Stimulated activated CD4-positive, alpha-beta T cell treated with anti-CD3 and anti-CD28 coated beads, Interleukin-1b, Interleukin-23, amount 100 ng/mL, for 4 hours (primary cell): Measurements from ENCODE around the gene KDM3A.

ENCODE experiments used
- DNase-seq, 2 donors: peaks; one replicate each; pipeline ENCODE4 v3.0.0-alpha.2; 2020; ENCODE audit warnings: low read depth in 2 of 2

KDM3A gene, protein sequence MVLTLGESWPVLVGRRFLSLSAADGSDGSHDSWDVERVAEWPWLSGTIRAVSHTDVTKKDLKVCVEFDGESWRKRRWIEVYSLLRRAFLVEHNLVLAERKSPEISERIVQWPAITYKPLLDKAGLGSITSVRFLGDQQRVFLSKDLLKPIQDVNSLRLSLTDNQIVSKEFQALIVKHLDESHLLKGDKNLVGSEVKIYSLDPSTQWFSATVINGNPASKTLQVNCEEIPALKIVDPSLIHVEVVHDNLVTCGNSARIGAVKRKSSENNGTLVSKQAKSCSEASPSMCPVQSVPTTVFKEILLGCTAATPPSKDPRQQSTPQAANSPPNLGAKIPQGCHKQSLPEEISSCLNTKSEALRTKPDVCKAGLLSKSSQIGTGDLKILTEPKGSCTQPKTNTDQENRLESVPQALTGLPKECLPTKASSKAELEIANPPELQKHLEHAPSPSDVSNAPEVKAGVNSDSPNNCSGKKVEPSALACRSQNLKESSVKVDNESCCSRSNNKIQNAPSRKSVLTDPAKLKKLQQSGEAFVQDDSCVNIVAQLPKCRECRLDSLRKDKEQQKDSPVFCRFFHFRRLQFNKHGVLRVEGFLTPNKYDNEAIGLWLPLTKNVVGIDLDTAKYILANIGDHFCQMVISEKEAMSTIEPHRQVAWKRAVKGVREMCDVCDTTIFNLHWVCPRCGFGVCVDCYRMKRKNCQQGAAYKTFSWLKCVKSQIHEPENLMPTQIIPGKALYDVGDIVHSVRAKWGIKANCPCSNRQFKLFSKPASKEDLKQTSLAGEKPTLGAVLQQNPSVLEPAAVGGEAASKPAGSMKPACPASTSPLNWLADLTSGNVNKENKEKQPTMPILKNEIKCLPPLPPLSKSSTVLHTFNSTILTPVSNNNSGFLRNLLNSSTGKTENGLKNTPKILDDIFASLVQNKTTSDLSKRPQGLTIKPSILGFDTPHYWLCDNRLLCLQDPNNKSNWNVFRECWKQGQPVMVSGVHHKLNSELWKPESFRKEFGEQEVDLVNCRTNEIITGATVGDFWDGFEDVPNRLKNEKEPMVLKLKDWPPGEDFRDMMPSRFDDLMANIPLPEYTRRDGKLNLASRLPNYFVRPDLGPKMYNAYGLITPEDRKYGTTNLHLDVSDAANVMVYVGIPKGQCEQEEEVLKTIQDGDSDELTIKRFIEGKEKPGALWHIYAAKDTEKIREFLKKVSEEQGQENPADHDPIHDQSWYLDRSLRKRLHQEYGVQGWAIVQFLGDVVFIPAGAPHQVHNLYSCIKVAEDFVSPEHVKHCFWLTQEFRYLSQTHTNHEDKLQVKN (N-terminal part only)

DNA sequence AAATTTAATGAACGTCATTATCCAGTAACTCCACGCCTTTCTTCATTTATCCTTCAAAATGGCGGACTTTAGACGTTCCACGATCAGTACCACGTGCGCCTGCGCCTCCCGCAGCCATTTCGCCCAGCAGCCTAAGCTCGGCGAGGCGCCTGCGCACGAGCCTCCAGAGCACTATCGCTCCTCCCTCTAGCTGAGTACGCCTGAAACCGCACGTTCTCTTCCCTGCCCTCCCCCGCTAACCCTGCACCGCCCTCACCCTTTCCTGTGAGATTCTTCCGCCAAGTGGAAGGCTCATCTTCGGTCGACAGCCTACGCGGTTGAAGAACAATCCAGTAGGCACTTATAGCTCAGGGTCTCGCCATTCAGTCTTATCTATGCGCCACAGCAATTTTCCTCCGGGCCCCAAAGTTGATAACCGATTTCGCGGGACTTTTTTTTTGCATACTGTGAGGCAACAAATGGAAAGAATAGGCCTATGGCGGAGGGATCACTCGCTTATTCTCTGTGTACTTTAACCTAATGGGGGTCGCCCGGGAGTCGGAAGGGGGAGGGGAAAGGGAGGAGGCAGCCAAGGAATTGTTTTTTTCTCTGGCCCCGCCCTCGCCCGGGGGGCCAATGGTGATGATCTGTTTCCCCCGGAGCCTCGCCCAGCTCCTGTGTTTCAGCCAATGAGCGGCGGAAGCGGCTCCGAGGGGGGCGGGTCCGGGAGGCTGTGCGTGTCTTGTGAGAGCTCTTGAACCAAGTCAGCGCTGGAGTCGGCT lies at the start of gene KDM3A:
Gene KDM3A (plus strand): TSS at position 741 of the 761 bp plus-strand sequence. CDS start 677 bp downstream, outside the sequence.
- peak; percentile 98 for DNase-seq

GRCh38 chr2:86392873-86393518 lies 48.2 kb upstream of the KDM3A start:
- no peak for DNase-seq

DNA sequence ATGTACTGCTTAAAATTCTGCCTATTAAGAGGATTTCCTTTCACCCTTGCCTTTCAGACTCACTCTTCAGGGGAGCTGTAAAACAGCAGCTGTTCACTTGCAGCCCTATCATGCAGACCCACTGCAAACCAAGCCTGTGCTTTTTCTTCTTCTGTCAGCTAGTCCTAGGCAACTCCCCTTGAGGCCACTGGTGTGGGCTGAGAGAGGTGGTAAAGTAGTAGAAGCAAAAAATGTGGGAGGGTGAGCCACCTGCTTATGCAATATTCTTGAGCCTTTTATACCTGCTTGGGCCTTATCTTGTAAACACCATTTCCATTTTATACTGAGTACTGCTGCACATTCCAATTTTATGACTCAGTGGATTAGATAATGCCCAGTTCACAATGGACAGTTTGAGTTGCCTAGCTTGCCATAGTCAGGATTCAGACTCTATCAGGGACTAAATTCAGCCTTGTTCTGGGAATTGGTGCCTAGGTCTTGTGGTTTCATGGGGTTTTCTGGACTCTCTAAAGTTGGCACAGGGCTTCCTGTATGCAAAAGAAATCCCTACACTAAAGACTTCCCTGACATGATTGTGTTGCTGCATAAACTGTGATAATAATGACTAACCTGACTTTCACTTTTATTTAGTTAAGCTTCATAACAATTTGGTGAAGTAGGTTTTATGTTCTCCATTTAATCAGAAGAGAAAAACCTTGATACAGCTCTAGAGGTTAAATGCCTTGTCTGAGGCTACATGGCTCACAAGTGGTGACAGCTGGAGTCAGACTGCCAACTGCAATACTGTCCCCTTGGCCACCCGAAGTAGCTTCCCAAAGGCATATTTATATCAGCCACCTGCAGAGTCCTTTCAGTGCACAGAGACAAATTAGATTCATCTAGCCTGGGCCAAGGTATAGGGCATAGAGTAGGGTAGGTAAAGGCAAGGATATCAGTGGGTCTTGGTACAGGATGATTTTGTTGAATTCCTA lies 47.4 kb upstream of the KDM3A start:
- DNase-seq, result no peak

DNA sequence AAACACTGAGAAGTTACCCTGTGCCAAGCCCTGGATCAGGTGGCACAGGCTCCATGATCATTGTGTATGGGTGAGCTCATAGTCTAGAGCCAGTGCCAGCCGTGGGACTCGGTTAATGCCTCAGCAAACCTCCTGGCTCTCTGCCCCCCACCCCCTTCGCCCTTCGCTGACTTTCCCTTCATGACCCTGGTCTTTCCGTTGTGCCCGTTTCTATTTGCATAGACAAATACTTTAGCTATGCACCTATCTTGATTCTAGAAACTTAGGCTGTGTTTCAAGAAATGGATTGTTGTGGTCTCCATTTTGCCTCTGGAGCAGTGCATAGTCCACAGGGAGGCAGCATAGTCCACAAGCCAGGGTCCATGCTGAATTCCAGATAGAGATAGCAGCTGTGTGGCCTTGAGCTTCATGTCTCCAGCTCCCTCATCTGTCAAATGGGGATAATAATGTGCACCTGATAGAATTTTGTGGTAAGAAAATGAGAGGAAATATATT lies 44.8 kb upstream of the KDM3A start:
- no peak for DNase-seq

GRCh38 chr2:86397986-86398385 lies 43.2 kb upstream of the KDM3A start:
- no peak for DNase-seq

DNA sequence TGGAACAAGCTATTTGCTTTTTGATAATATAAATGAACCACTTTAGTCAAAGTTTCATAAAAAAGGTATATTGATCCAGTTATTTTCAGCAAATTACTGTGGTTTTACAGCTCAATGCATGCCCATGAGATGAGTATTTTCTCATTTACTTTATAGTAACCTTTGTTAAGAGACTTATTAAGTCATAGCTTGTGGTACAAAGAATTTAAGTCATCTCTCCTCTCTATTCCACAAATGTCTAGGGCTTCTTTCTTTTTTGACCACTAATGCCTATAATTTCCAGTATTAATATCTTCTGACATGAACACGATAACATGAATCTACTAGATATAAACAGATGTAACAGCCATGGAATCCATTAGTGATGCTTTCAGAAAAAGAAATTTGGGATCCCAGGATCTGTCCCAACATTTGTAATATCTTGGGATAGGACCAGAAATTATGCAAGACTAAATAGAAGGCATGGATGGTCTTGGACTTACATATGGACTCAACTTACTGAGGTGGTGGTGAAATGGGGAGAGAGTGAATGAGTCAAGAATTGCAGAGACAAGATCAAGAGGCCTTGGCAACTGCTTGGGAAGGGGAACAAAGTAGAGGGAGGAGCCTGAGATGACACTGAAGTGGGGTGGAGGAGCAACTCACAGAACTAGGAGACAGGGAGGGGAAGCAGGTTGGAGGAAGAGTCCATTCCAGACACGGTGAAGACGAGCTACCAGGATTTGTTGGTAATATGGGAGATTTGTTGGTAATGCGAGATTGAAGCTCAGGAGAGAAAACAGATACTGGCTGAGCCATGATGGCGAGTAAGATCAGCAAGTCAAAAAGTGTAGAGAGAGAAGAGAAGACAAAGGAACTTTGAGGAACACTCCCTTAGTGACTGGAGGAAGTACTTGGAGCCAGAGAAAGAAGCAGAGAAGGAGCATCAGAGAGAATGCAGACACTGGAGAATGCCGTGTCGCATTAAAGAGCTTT lies 42.4 kb upstream of the KDM3A start:
- DNase-seq, result no peak

- no peak for DNase-seq
Observed at GRCh38 chr2:86400321-86400720, 40.9 kb upstream of the KDM3A start.

GRCh38 chr2:86410581-86410980 lies 30.6 kb upstream of the KDM3A start:
- no peak for DNase-seq

- DNase-seq, result no peak
Observed at GRCh38 chr2:86411396-86411795, 29.8 kb upstream of the KDM3A start.

DNA sequence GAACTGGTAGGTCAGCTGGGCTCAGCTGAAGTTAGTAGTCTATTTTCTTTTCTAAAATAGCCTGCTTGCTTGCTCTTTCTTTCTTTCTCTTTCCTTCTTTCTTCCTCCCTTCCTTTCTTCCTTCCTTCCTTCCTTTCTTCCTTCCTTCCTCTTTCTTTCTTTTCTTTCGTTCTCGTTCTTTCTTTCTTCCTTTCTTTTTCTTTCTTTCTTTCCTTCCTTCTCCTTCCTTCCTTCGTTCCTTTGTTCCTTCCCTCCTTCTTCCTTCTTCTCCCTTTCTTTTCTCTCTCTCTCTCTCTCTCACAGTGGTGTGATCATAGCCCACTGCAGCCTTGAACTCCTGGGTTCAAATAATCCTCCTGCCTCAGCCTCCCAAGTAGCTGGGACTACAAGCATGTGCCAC lies 29.2 kb upstream of the KDM3A start:
- no peak for DNase-seq

GRCh38 chr2:86413296-86414094 lies 27.7 kb upstream of the KDM3A start:
- DNase-seq, result no peak

GRCh38 chr2:86414996-86415395 lies 26.2 kb upstream of the KDM3A start:
- DNase-seq, result no peak

- DNase-seq, result no peak
Observed at GRCh38 chr2:86416146-86416545, 25.0 kb upstream of the KDM3A start.

GRCh38 chr2:86417961-86418360 lies 23.2 kb upstream of the KDM3A start:
- DNase-seq, result no peak

DNA sequence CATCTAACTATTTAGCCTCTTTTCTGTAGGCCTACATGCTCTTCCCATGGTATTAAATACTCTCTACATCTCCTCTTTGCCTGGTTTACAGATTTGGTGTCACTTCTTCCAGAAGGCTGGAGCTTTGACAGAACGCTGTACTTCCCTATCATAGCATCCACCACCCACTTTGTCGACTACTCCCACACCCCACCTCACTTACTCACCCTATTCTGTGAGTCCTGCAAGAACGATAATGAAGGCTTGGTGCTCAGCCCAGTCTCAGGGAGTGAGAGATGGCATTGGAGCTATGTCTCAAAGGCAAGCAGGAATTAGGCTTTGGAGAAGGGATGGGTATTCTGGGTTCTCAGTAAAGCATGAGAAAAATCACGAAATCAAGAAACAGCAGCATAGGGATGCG lies 20.3 kb upstream of the KDM3A start:
- no peak for DNase-seq

- DNase-seq, result no peak
Observed at GRCh38 chr2:86426271-86426670, 14.9 kb upstream of the KDM3A start.

- no peak for DNase-seq
Observed at GRCh38 chr2:86429335-86429734, 11.8 kb upstream of the KDM3A start.
